ENCODE results near the gene CNTNAP4. TPM values are rescaled to one million over a fixed set of nuclear protein-coding genes. Genes with fewer than 3 reads are reported as not detected.

The CNTNAP4 gene
- total and polyA plus RNA-seq, 2 of the 8 experiments (the other 6 are each of a cell fraction or from before 2014, with no cell fraction given) = not detected

DNA sequence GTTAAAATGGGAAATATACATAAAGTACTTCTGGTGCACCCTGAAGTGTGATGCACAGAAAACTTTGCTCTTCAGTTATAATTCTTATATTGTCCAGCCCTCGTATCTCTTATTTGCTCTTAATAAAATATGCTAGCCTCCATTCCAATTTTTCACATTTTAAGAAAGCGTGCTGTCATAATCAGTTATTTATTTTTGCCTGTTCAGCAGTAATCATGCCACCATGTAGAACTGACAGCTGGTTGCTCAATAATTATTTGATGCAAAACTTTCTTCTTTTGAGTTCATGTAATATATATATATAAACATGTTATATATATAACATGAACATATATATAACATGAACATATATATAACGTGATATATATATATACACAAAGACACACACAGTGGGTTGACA, 294.6 kb downstream of the CNTNAP4 start:
- Histone ChIP-seq H4K20me1 (replicated peaks in 1 of 2; ENCODE audit: control insufficient read depth in 1 of 2, insufficient read depth in 2 of 2, low read length in 2 of 2) (no peaks in the 10 kb centered on the region), H3K27ac (ENCODE audit: low read depth, low read length) (no peak overlapping the region), H3K4me3 (ENCODE audit: extremely low read depth in 1 of 4, insufficient read depth in 2 of 4, low read depth in 3 of 4, low read length in 4 of 4) (no peak overlapping the region), H2AFZ (ENCODE audit: low read length) (no peak overlapping the region), H3K56ac (replicated peaks; ENCODE audit: insufficient read length, low read depth, low read length) (no peak overlapping the region), H3K4me2 (ENCODE audit: insufficient read depth in 1 of 2, low read depth in 2 of 2, low read length in 2 of 2) (no peak overlapping the region), H3K23me2 (ENCODE audit: low read depth, low read length) (no peaks in the 10 kb centered on the region), H2AK5ac (ENCODE audit: low read depth, low read length) (no peak overlapping the region), H2BK20ac (ENCODE audit: low read length) (no peak overlapping the region), H3K4ac (replicated peaks; ENCODE audit: insufficient read length, low read depth, low read length) (no peak overlapping the region), H2BK120ac (replicated peaks; ENCODE audit: low read depth, low read length) (no peak overlapping the region), H2BK5ac (ENCODE audit: low read depth, low read length) (no peak overlapping the region), H4K5ac (ENCODE audit: insufficient read length, low read depth, low read length) (no peak overlapping the region), H3K18ac (ENCODE audit: extremely low read depth, low read length) (no peak overlapping the region), H3K9me3 (ENCODE audit: insufficient read depth in 2 of 2, low read depth in 1 of 2, low read length in 1 of 2) (no peaks in the 10 kb centered on the region), H3K79me2 (ENCODE audit: control insufficient read depth in 1 of 2, insufficient read depth in 2 of 2, low read length in 2 of 2) (no peaks in the 10 kb centered on the region), H3K27me3 (replicated peaks in 1 of 4; ENCODE audit: control insufficient read depth in 3 of 4, extremely low read depth in 1 of 4, insufficient read depth in 3 of 4, low read length in 3 of 4) (no peaks in the 10 kb centered on the region), H3K14ac (ENCODE audit: insufficient read length) (no peak overlapping the region), H3K23ac (ENCODE audit: insufficient read length) (no peak overlapping the region), H2BK15ac (ENCODE audit: low read length) (no peak overlapping the region), H3K79me1 (ENCODE audit: low read depth, low read length) (no peaks in the 10 kb centered on the region), H3K4me1 (replicated peaks in 1 of 4; ENCODE audit: control insufficient read depth in 3 of 4, insufficient read depth in 4 of 4, low read length in 3 of 4) (no peaks in the 10 kb centered on the region), H3K9ac (replicated peaks in 1 of 4; ENCODE audit: extremely low read depth in 1 of 4, low read depth in 3 of 4, low read length in 3 of 4) (no peak overlapping the region), H4K8ac (ENCODE audit: extremely low read depth, insufficient read depth, low read length) (no peak overlapping the region), H2BK12ac (ENCODE audit: low read depth, low read length) (no peak overlapping the region), H3K36me3 (ENCODE audit: control insufficient read depth in 2 of 4, insufficient read depth in 4 of 4, low read length in 3 of 4) (no peaks in the 10 kb centered on the region), H4K91ac (replicated peaks; ENCODE audit: insufficient read length, low read length) (no peak overlapping the region)
- DNase-seq (ENCODE audit: low read depth in 1 of 2, low spot score in 2 of 2) = no peak
- WGBS, 2 experiments (ENCODE audit: extremely low coverage in 1 of 2, insufficient coverage in 1 of 2, insufficient read length in 1 of 2, insufficient replicate concordance in 2 of 2, low coverage in 1 of 2, low lambda C conversion rate in 2 of 2, missing lambda C conversion rate in 1 of 2) = 76% methylated on average over 3 of the region's 3 CpGs; no CpG with 5 or more reads in 1 of the 2 experiments
- ChIA-PET POLR2A (ENCODE audit: partially characterized antibody) (no interaction called here), CTCF (ENCODE audit: partially characterized antibody) (no interaction called here)
- TF ChIP-seq RBBP5 (IDR thresholded peaks at IDR 0.05; ENCODE audit: borderline replicate concordance, low read depth, low read length) = no peak
- no peak for TF ChIP-seq PHF8 (conservative IDR thresholded peaks at IDR 0.05; ENCODE audit: low read depth, low read length)
- TF ChIP-seq BACH1 (IDR thresholded peaks at IDR 0.05; ENCODE audit: low read length) = no peak
- no peak for TF ChIP-seq SP4 (IDR thresholded peaks at IDR 0.05; ENCODE audit: low read length)
- no peak for TF ChIP-seq YY1 (IDR thresholded peaks at IDR 0.05; ENCODE audit: low read depth, low read length)
- no peak for TF ChIP-seq EZH2 (IDR thresholded peaks at IDR 0.05; ENCODE audit: low read depth, low read length, severe bottlenecking)
- TF ChIP-seq POLR2AphosphoS5 (IDR thresholded peaks at IDR 0.05; ENCODE audit: low read depth, low read length) = no peak
- no peak for TF ChIP-seq GTF2F1 (IDR thresholded peaks at IDR 0.05; ENCODE audit: borderline replicate concordance, low read depth, low read length)
- FAIRE-seq = no peak
